MV-4-11 (cell line): ENCODE data around the gene TMEM43.
A peak's percentile ranks its signal among the peaks of the same experiment; 100 is the strongest.

Source experiments
- DNase-seq: peaks from one replicate; lab custom pipeline; 2025; lab: John Stamatoyannopoulos, UW

TMEM43 gene

DNA sequence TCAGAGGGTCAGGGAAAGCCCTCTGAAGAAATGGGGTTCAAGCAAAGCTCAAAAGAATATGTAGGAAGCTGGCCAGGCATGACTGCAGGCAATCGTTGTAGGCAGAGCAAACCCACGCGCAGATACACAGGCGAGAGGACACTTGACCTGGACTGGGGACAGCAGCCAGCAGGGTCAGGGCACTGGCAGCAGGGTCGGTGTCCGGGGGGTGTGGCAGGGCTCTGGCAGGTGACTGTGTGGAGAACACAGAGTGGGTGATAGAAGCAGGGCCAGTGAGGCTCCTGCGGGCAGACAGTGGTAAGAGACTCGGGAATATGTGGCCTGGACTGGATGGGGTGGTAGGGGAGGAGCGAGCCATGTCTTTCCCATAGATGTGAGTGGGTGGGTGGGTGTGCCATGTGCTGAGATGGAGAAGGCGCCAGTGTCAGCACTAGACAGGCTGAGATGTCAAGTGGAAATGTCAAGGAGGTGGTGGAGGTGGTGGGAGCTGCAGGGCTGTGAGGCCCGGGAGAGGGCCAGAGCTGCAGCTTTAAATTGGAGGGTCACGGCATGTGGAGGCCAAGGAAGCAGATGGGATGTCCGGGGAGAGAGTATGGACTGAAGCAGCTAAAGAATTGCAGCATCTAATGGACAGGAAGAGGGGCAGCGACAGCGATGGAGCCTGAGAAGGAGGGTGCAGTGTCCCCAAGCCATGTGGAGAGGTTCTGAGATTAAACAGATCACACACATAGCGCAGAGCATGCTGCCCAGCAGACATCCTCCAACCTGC, 13.4 kb downstream of the TMEM43 start:
- DNase-seq = no peak

DNA sequence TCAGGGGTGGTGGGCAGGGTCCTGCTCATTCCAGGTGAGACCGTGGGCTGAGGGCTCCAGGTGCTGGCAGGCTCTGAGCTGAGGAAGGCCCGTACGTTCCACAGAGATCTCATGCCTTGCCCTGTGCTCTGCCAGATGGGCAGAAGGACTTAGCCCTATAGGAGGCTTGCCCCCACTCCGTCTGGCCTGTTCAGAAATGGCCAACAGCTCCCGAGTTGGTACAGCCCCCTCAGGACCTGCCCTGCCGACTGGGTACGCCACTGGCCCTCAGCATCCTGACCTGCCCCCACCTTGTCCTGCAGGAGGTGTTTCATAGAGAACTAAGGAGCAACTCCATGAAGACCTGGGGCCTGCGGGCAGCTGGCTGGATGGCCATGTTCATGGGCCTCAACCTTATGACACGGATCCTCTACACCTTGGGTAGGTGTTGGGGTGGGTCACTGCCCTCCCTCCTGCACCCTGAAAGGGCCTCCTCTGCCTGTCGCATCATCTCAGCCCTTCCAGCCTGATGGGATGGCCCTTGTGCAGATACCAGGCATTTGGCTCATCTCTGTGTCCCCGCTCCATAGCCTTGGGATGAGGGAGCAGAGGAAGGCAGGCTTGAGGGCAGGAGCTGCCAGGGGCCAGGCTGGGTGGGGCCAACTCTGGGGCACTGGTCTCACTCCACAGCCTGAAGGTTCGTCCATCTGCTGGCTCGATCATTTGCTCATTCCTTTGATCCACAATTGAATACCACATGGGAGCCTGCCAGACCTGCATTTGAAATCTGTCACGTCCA, 14.2 kb downstream of the TMEM43 start:
- DNase-seq = no peak

DNA sequence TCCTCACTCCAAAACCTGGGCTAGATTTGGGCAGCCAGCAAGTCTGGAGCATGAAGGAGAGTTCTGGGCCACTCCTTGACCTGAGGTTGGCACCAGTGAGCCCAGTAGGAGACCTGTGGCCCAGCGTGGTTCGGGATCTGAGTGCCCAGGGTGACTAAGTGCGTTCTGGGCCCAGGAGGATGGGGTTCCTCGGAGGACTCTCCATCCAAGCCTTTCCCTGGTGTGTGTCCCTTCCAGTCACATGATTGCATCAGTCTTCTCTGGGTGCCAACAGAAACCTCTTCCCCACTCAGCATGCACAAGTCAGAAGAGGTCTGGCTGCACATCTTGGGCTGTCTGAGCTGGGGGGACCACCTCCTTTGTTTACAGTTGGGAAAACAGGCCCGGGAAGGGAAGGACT, 14.9 kb downstream of the TMEM43 start:
- no peak for DNase-seq

DNA sequence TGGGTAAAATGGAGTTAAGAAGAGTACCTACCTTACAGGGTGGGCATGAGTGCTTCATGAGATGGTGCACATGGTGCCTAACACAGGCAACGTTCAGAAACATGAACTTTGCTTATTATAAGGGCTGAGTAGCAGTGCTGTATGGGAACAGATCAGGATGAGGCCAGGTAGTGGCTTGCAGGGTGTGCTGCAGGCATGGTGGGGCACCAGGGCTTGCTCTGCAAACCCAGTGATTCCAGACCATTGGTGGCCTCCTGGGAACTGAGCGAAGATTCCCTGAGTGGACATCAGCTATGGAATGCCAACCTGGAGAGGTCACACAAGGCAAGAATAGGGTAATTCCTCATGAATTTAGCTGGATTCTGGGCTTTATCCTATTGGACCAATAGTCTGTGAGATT, 15.8 kb downstream of the TMEM43 start:
- DNase-seq = no peak

DNA sequence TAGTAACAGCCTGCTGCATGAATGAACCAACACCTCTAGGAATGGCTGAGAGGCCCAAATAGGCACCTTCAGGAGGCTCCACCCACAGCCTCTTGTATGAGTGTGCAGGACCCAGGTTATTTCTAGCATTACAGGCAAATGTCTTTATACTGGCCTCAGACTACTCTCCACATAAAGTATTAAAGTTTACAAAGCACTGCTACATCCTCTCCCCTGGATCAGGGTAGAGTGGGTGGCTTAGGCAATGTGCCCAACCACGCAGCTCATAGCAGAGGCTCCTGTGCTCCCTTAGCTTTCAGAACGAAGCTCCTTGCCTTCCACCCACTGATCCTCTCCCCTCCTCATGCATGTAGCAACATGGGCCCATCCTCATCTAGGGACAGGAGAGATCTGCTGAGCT, 16.3 kb downstream of the TMEM43 start:
- DNase-seq = no peak

DNA sequence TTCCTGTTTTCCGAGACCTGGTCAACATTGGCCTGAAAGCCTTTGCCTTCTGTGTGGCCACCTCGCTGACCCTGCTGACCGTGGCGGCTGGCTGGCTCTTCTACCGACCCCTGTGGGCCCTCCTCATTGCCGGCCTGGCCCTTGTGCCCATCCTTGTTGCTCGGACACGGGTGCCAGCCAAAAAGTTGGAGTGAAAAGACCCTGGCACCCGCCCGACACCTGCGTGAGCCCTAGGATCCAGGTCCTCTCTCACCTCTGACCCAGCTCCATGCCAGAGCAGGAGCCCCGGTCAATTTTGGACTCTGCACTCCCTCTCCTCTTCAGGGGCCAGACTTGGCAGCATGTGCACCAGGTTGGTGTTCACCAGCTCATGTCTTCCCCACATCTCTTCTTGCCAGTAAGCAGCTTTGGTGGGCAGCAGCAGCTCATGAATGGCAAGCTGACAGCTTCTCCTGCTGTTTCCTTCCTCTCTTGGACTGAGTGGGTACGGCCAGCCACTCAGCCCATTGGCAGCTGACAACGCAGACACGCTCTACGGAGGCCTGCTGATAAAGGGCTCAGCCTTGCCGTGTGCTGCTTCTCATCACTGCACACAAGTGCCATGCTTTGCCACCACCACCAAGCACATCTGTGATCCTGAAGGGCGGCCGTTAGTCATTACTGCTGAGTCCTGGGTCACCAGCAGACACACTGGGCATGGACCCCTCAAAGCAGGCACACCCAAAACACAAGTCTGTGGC, 16.9 kb downstream of the TMEM43 start:
- DNase-seq = no peak

DNA sequence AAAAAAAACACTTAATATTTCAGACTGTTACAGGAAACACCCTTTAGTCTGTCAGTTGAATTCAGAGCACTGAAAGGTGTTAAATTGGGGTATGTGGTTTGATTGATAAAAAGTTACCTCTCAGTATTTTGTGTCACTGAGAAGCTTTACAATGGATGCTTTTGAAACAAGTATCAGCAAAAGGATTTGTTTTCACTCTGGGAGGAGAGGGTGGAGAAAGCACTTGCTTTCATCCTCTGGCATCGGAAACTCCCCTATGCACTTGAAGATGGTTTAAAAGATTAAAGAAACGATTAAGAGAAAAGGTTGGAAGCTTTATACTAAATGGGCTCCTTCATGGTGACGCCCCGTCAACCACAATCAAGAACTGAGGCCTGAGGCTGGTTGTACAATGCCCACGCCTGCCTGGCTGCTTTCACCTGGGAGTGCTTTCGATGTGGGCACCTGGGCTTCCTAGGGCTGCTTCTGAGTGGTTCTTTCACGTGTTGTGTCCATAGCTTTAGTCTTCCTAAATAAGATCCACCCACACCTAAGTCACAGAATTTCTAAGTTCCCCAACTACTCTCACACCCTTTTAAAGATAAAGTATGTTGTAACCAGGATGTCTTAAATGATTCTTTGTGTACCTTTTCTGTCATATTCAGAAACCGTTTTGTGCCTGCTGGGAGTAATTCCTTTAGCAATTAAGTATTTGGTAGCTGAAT, 17.9 kb downstream of the TMEM43 start:
- no peak for DNase-seq

DNA sequence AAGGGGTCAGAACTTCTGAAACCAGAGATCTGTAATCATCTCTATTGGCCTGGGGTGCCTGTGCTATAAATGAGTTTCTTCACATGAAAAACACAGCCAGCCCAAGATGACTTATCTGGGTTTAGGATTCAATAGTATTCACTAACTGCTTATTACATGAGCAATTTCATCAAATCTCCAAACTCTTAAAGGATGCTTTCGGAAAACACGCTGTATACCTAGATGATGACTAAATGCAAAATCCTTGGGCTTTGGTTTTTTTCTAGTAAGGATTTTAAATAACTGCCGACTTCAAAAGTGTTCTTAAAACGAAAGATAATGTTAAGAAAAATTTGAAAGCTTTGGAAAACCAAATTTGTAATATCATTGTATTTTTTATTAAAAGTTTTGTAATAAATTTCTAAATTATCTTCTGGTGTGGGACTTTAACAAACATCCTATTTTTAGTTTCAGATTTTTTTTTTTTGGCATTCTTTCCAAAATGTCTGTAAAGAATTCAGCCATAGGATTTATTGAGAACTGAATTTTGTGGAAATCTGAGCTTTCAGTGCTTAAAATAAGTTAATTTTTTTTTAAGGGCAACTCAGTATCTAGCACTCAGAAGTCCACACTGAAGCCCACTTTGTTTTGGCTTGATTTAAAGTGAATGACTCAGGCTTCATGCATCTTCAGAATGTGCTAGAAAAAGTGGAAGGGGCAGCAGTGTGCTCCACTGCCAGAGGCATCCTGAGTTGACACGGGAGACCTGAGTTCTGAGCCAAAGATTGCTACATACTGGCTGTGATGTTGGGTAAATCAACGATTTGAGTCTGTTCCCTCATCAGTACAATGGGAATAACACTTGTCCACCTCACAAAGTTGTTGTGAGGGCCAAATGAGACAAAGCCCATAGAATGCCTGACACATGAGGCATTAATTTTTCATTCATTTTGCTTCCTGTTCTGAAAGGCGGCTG, 18.7 kb downstream of the TMEM43 start:
- peak; percentile 29 for DNase-seq

DNA sequence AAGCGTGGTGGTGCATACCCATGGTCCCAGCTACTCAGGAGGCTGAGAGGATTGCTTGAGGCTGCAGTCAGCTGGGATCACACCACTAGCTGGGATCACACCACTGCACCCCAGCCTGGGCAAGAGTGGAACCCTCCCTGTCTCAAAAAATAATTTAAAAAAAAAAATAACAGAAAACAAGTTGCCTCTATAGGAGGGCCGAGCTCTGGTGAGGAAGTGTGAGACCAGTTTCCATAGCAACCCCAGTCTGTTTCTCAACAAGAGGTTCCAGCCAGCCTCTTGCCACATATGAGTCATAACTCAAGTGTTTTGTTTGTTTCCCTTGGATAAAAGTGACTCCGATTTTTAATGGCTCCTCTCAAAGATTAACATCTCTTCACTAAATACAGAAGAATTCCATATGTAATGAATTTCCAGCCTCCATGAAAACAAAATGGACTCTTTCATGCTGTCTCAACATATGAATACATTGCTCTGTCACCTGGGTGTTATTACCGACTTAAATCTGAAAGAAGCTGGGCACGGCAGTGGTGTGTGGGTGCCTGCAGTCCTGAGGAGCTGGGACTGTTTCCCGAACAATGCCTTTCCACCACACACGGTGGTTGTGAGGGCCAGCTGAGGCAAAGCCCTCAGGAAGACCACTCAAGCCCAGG, 19.7 kb downstream of the TMEM43 start:
- peak; percentile 99 for DNase-seq

DNA sequence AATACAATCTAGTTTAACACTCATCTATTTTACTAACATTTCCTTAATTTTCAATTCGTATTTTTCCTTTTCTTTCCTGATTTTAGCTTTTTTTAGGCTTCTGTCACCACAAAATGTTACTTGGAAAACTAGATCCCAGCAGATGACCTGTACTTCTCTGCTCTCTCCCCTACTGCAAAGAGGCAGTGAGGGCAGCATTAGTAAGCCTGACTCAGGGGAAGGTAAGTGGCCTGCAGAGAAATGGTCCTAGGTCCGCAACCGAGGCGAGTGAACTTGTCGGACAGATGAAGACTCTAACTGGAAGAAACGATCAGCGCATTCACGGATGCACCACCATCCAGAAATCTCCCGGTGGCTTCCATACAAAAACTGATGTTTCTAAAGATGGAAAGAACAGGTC, 20.4 kb downstream of the TMEM43 start:
- no peak for DNase-seq

DNA sequence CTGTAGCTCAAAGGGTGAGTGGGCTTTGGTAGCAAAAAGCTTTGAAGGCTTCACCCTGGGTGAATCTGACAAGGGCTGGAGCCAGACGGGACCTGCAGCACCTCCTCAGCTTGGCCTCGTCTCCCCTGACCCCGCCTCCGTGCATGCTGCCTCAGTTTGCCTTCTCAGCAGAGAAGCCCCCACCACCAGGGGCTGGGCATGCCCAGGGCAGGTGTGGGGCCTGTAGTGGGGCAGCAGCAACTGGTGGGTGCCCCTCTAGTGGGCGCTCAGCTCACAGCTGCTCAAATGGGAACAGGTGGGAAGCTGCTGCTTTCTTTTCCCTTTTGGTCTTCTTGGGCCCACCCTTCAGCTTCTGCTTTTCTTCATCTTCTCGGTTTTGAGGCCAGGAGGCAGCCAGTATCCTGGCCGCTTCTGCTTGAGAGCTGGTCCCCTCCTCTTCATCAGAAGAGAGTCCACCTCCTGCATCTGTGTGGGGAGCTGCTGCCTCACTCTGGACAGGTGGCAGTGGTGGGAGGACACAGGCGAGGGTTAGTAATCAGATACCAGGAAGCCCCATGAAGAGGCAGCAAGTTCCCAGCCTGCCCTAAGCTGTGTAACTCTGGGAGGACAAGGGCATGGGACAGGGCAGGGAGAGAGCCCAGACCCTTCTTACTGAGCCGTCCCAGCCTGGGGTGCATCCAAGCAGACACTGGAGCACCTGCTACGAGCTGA, 21.0 kb downstream of the TMEM43 start:
- DNase-seq = peak; percentile 13

DNA sequence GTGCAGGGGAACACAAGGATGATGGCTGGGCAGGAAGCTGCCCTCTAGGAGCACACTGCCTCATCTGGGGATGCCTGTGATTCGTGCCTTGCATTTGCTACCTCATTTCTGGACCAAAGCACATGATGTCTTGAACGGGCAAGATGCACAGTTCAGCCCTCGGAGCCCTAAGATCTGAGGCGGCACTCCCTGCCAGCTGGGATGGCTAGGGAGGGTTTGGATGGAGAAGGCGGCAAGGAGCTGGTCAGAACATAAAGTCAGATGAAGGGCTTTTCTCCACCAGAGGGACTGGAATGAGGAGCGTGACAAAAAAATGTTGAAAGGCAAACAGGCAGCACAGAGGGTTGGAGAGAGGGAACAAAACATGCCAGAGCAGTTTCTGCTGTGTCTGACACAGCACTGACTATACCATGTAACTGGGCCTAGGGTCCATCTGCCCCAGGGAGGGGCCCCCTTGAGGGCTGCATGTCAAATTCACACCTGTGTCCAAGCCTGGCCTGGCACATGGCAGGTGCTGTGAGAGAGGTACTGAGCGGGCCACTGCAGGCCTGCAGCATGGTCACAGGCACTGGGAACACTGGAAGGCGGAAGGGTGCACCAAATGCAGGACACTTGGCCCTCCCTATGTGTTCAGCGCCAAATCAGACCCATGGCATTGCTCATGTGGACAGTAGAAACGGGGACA, 21.7 kb downstream of the TMEM43 start:
- DNase-seq = no peak

DNA sequence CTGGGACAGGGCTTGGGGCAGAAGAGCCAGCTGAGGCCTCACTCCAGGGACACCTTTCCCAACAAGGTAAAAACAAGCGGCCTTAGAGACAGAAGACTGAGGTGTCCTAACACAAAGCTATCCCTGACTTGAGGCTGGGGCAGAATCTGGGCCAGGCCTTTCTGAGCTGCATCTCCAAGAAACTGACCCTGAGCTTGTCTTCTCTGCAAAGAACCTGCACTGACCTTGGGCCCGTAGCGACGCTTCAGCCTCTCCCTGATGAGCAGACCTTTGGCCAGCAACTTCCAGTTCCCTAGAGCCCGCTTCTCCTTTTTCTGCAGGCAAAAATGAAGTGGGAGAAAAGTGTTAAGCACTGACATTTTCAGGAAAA, 22.2 kb downstream of the TMEM43 start:
- DNase-seq = no peak

DNA sequence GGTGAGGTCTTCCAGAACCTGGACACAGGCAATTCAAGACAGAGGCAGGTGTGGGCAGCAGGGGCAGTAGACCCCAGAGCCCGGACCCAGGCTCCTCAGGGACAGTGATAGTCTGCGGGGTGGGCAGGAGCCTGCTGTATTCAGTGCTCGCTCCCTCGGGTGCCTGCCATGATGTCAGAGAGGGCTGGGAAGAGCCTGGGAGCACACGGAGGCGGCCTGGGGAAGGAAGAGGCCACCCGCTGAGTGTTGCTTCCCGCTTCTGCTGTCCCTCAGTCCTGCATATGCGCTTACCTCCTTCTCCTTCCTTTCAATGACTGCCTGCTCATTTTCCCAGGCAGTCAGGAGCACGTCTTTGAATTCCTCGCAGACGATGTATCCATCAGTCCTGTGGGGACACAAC, 22.8 kb downstream of the TMEM43 start:
- DNase-seq = no peak

DNA sequence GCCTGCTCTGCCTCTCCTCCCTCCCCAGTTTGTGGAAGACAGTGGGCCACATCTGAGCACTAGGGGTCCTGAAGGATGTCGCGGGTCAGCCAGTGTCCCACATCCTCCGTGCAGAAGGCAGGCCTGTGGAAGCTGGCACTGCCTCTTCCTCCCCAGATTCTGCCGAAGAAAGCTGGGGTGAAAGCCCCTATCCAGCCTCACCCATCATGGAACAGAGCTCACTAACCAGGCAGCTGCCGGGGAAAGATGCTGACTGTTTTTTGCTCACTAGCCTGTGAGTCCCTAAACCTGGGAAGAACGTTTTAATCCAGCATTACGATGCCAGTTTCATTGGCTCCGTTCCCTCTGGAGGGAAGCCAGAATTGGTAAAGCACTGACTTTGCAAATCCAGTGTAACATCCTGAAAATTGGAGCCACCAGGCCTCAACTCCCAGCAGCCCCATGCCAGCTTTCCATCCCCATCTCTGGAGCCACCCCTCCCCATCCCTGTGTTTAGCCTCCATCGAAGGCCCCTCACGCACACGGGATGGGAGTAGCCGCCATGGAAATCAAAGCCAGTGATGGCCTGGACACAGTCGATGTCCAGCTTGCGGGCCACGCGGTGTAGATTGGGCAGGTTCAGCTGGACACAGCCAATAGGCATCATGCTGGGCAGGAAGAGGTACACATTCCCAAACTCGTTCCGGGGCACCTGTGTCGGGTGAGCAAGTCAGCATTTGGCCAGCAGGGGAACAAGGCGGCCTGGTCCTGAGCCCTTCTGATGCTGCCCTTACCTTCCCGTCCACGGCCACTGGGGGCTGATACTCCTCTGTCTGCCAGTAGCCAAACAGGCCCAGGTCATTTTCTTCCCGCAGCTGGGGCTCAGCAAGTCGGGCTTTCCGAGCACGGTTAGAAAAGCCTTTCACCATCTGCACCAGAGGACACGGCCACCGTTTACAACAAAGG, 23.5 kb downstream of the TMEM43 start:
- DNase-seq = no peak

DNA sequence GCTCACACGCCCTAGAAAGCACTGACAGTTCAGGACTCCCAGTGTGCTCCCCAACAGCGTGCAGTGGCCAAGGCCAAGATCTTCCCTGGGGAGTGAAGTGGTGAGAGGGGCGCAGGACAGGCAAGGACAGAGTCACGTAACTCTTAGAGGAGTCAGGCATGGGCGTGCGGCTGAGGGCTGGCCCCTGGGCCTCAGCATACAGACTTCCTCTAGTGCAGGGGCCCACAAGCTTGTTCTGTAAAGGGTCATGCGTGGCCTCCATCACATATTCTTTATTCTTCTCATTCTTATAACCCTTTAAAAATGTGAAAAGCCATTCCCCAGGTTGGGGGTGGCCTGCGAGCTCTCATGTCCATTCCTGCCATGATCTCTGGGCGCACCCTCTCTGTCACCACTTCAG, 25.2 kb downstream of the TMEM43 start:
- DNase-seq = no peak

DNA sequence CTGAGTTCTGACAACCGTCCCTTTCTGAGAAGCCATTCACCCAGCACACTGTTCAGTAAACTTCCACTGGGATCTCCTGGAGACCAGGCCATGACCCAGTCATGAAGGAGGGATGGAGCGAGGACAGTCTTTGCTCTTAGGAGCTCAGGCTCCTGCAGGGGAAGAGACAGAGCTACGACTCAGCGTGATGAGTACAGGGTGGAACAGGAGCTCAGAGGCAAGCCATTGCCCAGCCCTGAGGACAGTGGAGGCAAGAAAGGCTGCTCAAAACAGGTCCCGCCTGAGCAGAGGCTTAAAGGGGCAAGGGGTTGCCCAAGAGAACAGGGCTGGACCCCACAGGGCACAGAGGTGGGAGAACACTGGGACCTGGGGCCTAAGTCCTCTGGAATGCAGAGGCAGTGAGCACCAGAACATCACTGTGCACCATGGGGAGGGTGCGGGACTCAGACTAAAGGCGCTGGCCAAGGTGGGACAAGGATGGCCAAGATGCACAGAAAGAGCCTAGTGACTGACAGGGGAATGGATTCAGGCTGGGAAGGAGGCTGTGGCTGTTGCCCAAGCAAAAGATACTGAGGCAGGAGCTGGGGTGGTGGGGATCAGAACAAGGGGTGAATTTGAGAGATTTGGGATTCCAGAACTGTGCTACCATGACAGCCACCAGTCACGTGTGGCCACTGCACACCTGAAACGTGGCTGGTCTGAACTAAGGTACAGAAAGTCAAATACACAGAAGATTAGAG, 25.8 kb downstream of the TMEM43 start:
- no peak for DNase-seq
